A549 (cell line): Measurements from ENCODE around the gene SLC66A2.

Experiments
- CBX8 ChIP-seq: fragments of 200-600 bp; sonication (generic); IDR thresholded peaks from 2 replicates; pipeline ENCODE4 v1.6.1; 2016
- POLR2A ChIP-seq: IDR thresholded peaks from 2 replicates; pipeline ENCODE4 v1.6.1; 2012; ENCODE audit warnings: mild to moderate bottlenecking, low read length
- RAD21 ChIP-seq, 2 experiments: fragments of >200 bp in 1 of 2; sonication (Bioruptor Twin) in 1 of 2; formaldehyde crosslinking in 1 of 2; IDR thresholded peaks in 1 of 2; conservative IDR thresholded peaks in 1 of 2; 2 replicates in 1 of 2; 3 replicates in 1 of 2; pipeline ENCODE4 v1.6.1; 2012 to 2018; ENCODE audit warnings: inconsistent platforms in 1 of 2
- ZNF302 ChIP-seq: fragments of 250-450 bp; sonication (Bioruptor Pico); IDR thresholded peaks from 2 replicates; pipeline ENCODE4 v1.9.0; 2021; ENCODE audit warnings: inconsistent platforms, mild to moderate bottlenecking, moderate library complexity
- TF ChIP-seq, protein P1 (sequence below): fragments of >200 bp; sonication (Bioruptor Twin); formaldehyde crosslinking; IDR thresholded peaks from 3 replicates; pipeline ENCODE4 v1.5.1; 2016
- TF ChIP-seq, protein P2 (sequence below): fragments of 200-600 bp; sonication (generic); IDR thresholded peaks from 2 replicates; pipeline ENCODE4 v1.6.1; 2016; ENCODE audit warnings: antibody characterized with exemption, mild to moderate bottlenecking, moderate library complexity
- TF ChIP-seq, protein P3 (sequence below): fragments of 450-650 bp; IDR thresholded peaks from 2 replicates; pipeline ENCODE4 v1.6.1; 2014; ENCODE audit warnings: antibody characterized with exemption

DNA sequence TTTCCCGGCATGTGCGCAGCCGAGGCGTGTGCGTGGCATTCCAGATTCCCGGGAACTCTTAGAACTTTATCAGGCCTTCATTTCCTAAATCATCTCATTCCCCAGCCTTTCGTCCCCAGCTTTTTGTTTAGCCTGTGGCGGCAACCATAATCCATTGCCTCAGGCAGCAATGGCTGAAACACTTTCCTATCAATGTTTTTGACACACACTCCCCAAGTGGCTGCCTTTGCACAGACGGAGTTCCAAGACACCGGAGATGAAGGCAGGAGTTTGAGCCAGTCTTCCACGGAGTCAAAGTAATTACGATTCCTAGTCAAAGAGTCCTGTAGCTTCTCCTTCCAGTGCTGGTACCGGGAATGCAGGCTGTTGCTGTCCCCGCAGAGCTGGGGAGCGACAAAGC is 88.9 kb downstream of the SLC66A2 start:
- TF ChIP-seq, protein P1, sequence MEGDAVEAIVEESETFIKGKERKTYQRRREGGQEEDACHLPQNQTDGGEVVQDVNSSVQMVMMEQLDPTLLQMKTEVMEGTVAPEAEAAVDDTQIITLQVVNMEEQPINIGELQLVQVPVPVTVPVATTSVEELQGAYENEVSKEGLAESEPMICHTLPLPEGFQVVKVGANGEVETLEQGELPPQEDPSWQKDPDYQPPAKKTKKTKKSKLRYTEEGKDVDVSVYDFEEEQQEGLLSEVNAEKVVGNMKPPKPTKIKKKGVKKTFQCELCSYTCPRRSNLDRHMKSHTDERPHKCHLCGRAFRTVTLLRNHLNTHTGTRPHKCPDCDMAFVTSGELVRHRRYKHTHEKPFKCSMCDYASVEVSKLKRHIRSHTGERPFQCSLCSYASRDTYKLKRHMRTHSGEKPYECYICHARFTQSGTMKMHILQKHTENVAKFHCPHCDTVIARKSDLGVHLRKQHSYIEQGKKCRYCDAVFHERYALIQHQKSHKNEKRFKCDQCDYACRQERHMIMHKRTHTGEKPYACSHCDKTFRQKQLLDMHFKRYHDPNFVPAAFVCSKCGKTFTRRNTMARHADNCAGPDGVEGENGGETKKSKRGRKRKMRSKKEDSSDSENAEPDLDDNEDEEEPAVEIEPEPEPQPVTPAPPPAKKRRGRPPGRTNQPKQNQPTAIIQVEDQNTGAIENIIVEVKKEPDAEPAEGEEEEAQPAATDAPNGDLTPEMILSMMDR = no peak
- TF ChIP-seq, protein P2, sequence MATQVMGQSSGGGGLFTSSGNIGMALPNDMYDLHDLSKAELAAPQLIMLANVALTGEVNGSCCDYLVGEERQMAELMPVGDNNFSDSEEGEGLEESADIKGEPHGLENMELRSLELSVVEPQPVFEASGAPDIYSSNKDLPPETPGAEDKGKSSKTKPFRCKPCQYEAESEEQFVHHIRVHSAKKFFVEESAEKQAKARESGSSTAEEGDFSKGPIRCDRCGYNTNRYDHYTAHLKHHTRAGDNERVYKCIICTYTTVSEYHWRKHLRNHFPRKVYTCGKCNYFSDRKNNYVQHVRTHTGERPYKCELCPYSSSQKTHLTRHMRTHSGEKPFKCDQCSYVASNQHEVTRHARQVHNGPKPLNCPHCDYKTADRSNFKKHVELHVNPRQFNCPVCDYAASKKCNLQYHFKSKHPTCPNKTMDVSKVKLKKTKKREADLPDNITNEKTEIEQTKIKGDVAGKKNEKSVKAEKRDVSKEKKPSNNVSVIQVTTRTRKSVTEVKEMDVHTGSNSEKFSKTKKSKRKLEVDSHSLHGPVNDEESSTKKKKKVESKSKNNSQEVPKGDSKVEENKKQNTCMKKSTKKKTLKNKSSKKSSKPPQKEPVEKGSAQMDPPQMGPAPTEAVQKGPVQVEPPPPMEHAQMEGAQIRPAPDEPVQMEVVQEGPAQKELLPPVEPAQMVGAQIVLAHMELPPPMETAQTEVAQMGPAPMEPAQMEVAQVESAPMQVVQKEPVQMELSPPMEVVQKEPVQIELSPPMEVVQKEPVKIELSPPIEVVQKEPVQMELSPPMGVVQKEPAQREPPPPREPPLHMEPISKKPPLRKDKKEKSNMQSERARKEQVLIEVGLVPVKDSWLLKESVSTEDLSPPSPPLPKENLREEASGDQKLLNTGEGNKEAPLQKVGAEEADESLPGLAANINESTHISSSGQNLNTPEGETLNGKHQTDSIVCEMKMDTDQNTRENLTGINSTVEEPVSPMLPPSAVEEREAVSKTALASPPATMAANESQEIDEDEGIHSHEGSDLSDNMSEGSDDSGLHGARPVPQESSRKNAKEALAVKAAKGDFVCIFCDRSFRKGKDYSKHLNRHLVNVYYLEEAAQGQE = no peak
- TF ChIP-seq ZNF302 (CRISPR knock-in tag) (no peak), POLR2A (no peak), RAD21 (conservative IDR thresholded peaks at IDR 0.05 in 1 of 2, IDR thresholded peaks at IDR 0.05 in 1 of 2) (no peak), CBX8 (no peak)
- TF ChIP-seq, protein P3, sequence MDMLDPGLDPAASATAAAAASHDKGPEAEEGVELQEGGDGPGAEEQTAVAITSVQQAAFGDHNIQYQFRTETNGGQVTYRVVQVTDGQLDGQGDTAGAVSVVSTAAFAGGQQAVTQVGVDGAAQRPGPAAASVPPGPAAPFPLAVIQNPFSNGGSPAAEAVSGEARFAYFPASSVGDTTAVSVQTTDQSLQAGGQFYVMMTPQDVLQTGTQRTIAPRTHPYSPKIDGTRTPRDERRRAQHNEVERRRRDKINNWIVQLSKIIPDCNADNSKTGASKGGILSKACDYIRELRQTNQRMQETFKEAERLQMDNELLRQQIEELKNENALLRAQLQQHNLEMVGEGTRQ = no peak
